ENCODE results near the gene DOK6. TPM values are rescaled to one million over a fixed set of nuclear protein-coding genes. Genes with fewer than 3 reads are reported as not detected.

Gene DOK6
- total RNA-seq, 1 donor from 2014 or later = 7.0 TPM

- Mint-ChIP-seq H3K27me3 (no peaks in the 10 kb centered on the region), H3K27ac (no peak overlapping the region), H3K36me3 (ENCODE audit: insufficient read depth) (no peaks in the 10 kb centered on the region), H3K4me1 (ENCODE audit: low read depth) (no peaks in the 10 kb centered on the region), H3K4me3 (ENCODE audit: low read depth) (no peak overlapping the region), H3K9me3 (ENCODE audit: low read depth) (peaks cover under 1% of the 10 kb centered on the region)
- no peak for DNase-seq (ENCODE audit: low spot score, unreplicated experiment)
- no peak for TF ChIP-seq CTCF (IDR thresholded peaks at IDR 0.05; ENCODE audit: unreplicated experiment)
Measured at GRCh38 chr18:69786427-69786826, 385.7 kb downstream of the DOK6 start.

- Mint-ChIP-seq H3K4me3 (ENCODE audit: low read depth) (no peak overlapping the region), H3K27me3 (no peaks in the 10 kb centered on the region), H3K9me3 (ENCODE audit: low read depth) (peaks cover 11% of the 10 kb centered on the region), H3K27ac (no peak overlapping the region), H3K36me3 (ENCODE audit: insufficient read depth) (no peaks in the 10 kb centered on the region), H3K4me1 (ENCODE audit: low read depth) (no peaks in the 10 kb centered on the region)
- no peak for DNase-seq (ENCODE audit: low spot score, unreplicated experiment)
- TF ChIP-seq CTCF (IDR thresholded peaks at IDR 0.05; ENCODE audit: unreplicated experiment) = no peak
Measured at GRCh38 chr18:69787825-69788547, 387.3 kb downstream of the DOK6 start.

- no peak for TF ChIP-seq CTCF (IDR thresholded peaks at IDR 0.05; ENCODE audit: unreplicated experiment)
- H3K9me3 Mint-ChIP-seq (ENCODE audit: low read depth) = peaks cover 11% of the 10 kb centered on the region
- no peaks in the 10 kb centered on the region for H3K36me3 Mint-ChIP-seq (ENCODE audit: insufficient read depth)
- no peak for DNase-seq (ENCODE audit: low spot score, unreplicated experiment)
- no peaks in the 10 kb centered on the region for H3K27me3 Mint-ChIP-seq
- no peak overlapping the region for H3K27ac Mint-ChIP-seq
- no peak overlapping the region for H3K4me3 Mint-ChIP-seq (ENCODE audit: low read depth)
- H3K4me1 Mint-ChIP-seq (ENCODE audit: low read depth) = no peaks in the 10 kb centered on the region
Measured at GRCh38 chr18:69789794-69790193, 389.1 kb downstream of the DOK6 start.

- no peak for TF ChIP-seq CTCF (IDR thresholded peaks at IDR 0.05; ENCODE audit: unreplicated experiment)
Measured at GRCh38 chr18:69790649-69791048, 390.0 kb downstream of the DOK6 start.

GRCh38 chr18:69795791-69796190, 395.1 kb downstream of the DOK6 start:
- H3K4me1 Mint-ChIP-seq (ENCODE audit: low read depth) = peaks cover 7% of the 10 kb centered on the region
- H3K4me3 Mint-ChIP-seq (ENCODE audit: low read depth) = no peak overlapping the region
- H3K27me3 Mint-ChIP-seq = no peaks in the 10 kb centered on the region
- H3K9me3 Mint-ChIP-seq (ENCODE audit: low read depth) = peaks cover 11% of the 10 kb centered on the region
- peak overlapping the region; percentile 61 for H3K27ac Mint-ChIP-seq
- no peaks in the 10 kb centered on the region for H3K36me3 Mint-ChIP-seq (ENCODE audit: insufficient read depth)
- TF ChIP-seq CTCF (IDR thresholded peaks at IDR 0.05; ENCODE audit: unreplicated experiment) = no peak
- no peak for DNase-seq (ENCODE audit: low spot score, unreplicated experiment)

More at GRCh38 chr18:69790649-69791048, 390.0 kb downstream of the DOK6 start:
- DNase-seq (ENCODE audit: low spot score, unreplicated experiment) = no peak
- no peaks in the 10 kb centered on the region for H3K27me3 Mint-ChIP-seq
- no peaks in the 10 kb centered on the region for H3K36me3 Mint-ChIP-seq (ENCODE audit: insufficient read depth)
- H3K4me3 Mint-ChIP-seq (ENCODE audit: low read depth) = no peak overlapping the region
- peaks cover under 1% of the 10 kb centered on the region for H3K4me1 Mint-ChIP-seq (ENCODE audit: low read depth)
- no peak overlapping the region for H3K27ac Mint-ChIP-seq
- peaks cover 11% of the 10 kb centered on the region for H3K9me3 Mint-ChIP-seq (ENCODE audit: low read depth)

Measured in progenitor cell of endocrine pancreas (in vitro differentiated cells).